WTC11 (cell line): ENCODE data around the gene GPC5. TPM values are rescaled to one million over a fixed set of nuclear protein-coding genes. Genes with fewer than 3 reads are reported as not detected.

Source experiments
- ATAC-seq: fragments of 200-7000 bp; cut with Tn5 transposase; 2 replicates; pipeline ENCODE4 v1.10.0; 2021; ENCODE audit warnings: mild to moderate bottlenecking, moderate library complexity
- CTCF ChIA-PET: fragments of 300-600 bp; sonication (Branson Sonifier 250); formaldehyde crosslinking; loops from one replicate; lab custom pipeline; 2021; ENCODE audit warnings: antibody characterized with exemption; lab: Charles Lee
- POLR2A ChIA-PET: fragments of 350-600 bp; sonication (Branson Sonifier 250); formaldehyde crosslinking; loops from one replicate; lab custom pipeline; 2021; ENCODE audit warnings: antibody characterized with exemption; lab: Charles Lee
- DNase-seq: peaks from one replicate; pipeline ENCODE4 v3.0.0; 2021; ENCODE audit warnings: low spot score
- H3K27ac Mint-ChIP-seq: 2 replicates; pipeline ENCODE4 v1.8.0; 2021; ENCODE audit warnings: mixed read lengths
- H3K27me3 Mint-ChIP-seq: 2 replicates; pipeline ENCODE4 v1.8.0; 2021; ENCODE audit warnings: low read depth, mild to moderate bottlenecking, moderate library complexity, mixed read lengths
- H3K36me3 Mint-ChIP-seq: 2 replicates; pipeline ENCODE4 v1.8.0; 2021; ENCODE audit warnings: mixed read lengths
- H3K4me1 Mint-ChIP-seq: 2 replicates; pipeline ENCODE4 v1.8.0; 2022; ENCODE audit warnings: mixed read lengths
- H3K4me3 Mint-ChIP-seq: 2 replicates; pipeline ENCODE4 v1.8.0; 2021; ENCODE audit warnings: mild to moderate bottlenecking, moderate library complexity, mixed read lengths
- H3K9me3 Mint-ChIP-seq: 2 replicates; pipeline ENCODE4 v1.8.0; 2021; ENCODE audit warnings: mixed read lengths
- ATF2 ChIP-seq: sonication (generic); formaldehyde crosslinking; IDR thresholded peaks from 2 replicates; pipeline ENCODE4 v1.8.1; 2022; ENCODE audit warnings: low read depth, missing genetic modification reagents, borderline replicate concordance
- FOXP4 ChIP-seq: sonication (generic); formaldehyde crosslinking; IDR thresholded peaks from 2 replicates; pipeline ENCODE4 v1.8.0; 2022; ENCODE audit warnings: mild to moderate bottlenecking, missing genetic modification reagents
- HMGXB4 ChIP-seq: sonication (generic); formaldehyde crosslinking; IDR thresholded peaks from 2 replicates; pipeline ENCODE4 v1.8.1; 2023; ENCODE audit warnings: mild to moderate bottlenecking, moderate library complexity, missing genetic modification reagents
- MLX ChIP-seq: sonication (generic); formaldehyde crosslinking; IDR thresholded peaks from 2 replicates; pipeline ENCODE4 v1.8.1; 2023; ENCODE audit warnings: mild to moderate bottlenecking, missing genetic modification reagents, moderate library complexity
- MYBL2 ChIP-seq: sonication (generic); formaldehyde crosslinking; IDR thresholded peaks from 2 replicates; pipeline ENCODE4 v1.8.1; 2023; ENCODE audit warnings: mild to moderate bottlenecking, moderate library complexity, missing genetic modification reagents
- NFATC4 ChIP-seq: fragments of 250-450 bp; sonication (Bioruptor Pico); IDR thresholded peaks from 2 replicates; pipeline ENCODE4 v1.9.0; 2021; ENCODE audit warnings: mild to moderate bottlenecking
- OVOL2 ChIP-seq: fragments of 250-450 bp; sonication (Bioruptor Pico); IDR thresholded peaks from 2 replicates; pipeline ENCODE4 v1.9.0; 2021; ENCODE audit warnings: mild to moderate bottlenecking, borderline replicate concordance
- PRDM15 ChIP-seq: sonication (generic); formaldehyde crosslinking; IDR thresholded peaks from 2 replicates; pipeline ENCODE4 v1.8.0; 2022; ENCODE audit warnings: missing genetic modification reagents
- PRRX2 ChIP-seq: fragments of 250-450 bp; sonication (Bioruptor Pico); IDR thresholded peaks from 2 replicates; pipeline ENCODE4 v1.8.0; 2021; ENCODE audit warnings: mild to moderate bottlenecking
- RELA ChIP-seq: sonication (generic); formaldehyde crosslinking; IDR thresholded peaks from 2 replicates; pipeline ENCODE4 v1.8.1; 2022; ENCODE audit warnings: missing genetic modification reagents, mild to moderate bottlenecking, borderline replicate concordance
- TEAD1 ChIP-seq: sonication (generic); formaldehyde crosslinking; IDR thresholded peaks from 2 replicates; pipeline ENCODE4 v1.8.0; 2022; ENCODE audit warnings: mild to moderate bottlenecking, missing genetic modification reagents
- ZBTB21 ChIP-seq: sonication (generic); formaldehyde crosslinking; IDR thresholded peaks from 2 replicates; pipeline ENCODE4 v1.8.1; 2023; ENCODE audit warnings: mild to moderate bottlenecking, missing genetic modification reagents, borderline replicate concordance
- ZSCAN18 ChIP-seq: fragments of 250-450 bp; sonication (Bioruptor Pico); IDR thresholded peaks from 2 replicates; pipeline ENCODE4 v2.1.2; 2022; ENCODE audit warnings: mild to moderate bottlenecking, moderate library complexity
- total RNA-seq: library from RNA; stranded (reverse); gene quantifications from 3 replicates; pipeline ENCODE4 v1.2.3, GENCODE V29; 2021

GPC5 gene
- total RNA-seq, 1 experiment from 2014 or later, result 0.46 TPM

- ATAC-seq (peak; percentile 55), DNase-seq (no peak)
- no peak overlapping the region for H3K4me3 Mint-ChIP-seq
- ChIA-PET CTCF (no interaction called here), POLR2A (no interaction called here)
- H3K9me3 Mint-ChIP-seq, result peaks cover 9% of the 10 kb centered on the region; the same call in 1 of the 2 replicates
- TF ChIP-seq MLX (CRISPR knock-in tag) (no peak), ATF2 (CRISPR knock-in tag) (no peak), PRDM15 (CRISPR knock-in tag) (no peak)
- H3K27ac Mint-ChIP-seq, result no peak overlapping the region
- H3K27me3 Mint-ChIP-seq, result no peaks in the 10 kb centered on the region
- H3K36me3 Mint-ChIP-seq, result no peaks in the 10 kb centered on the region
- H3K4me1 Mint-ChIP-seq, result no peaks in the 10 kb centered on the region
These were observed 981.0 kb downstream of the GPC5 start for GRCh38 chr13:92379371-92379770.

GRCh38 chr13:92384410-92384809 lies 986.0 kb downstream of the GPC5 start:
- Mint-ChIP-seq H3K36me3 (no peaks in the 10 kb centered on the region), H3K27me3 (no peaks in the 10 kb centered on the region), H3K4me1 (no peaks in the 10 kb centered on the region), H3K9me3 (peaks cover 9% of the 10 kb centered on the region; the same call in 1 of the 2 replicates), H3K27ac (no peak overlapping the region), H3K4me3 (no peak overlapping the region)
- ATAC-seq, result no peak
- TF ChIP-seq MLX (CRISPR knock-in tag) (no peak), OVOL2 (CRISPR knock-in tag) (no peak), PRRX2 (CRISPR knock-in tag) (no peak), ZSCAN18 (no peak), TEAD1 (CRISPR knock-in tag) (no peak), HMGXB4 (CRISPR knock-in tag) (no peak), ZBTB21 (CRISPR knock-in tag) (no peak), RELA (CRISPR knock-in tag) (no peak), MYBL2 (CRISPR knock-in tag) (no peak)
- ChIA-PET POLR2A (no interaction called here), CTCF (no interaction called here)
- DNase-seq, result no peak

GRCh38 chr13:92387245-92387644 lies 988.8 kb downstream of the GPC5 start:
- Mint-ChIP-seq H3K27ac (no peak overlapping the region), H3K4me1 (no peaks in the 10 kb centered on the region), H3K4me3 (no peak overlapping the region), H3K27me3 (no peaks in the 10 kb centered on the region), H3K36me3 (no peaks in the 10 kb centered on the region), H3K9me3 (no peaks in the 10 kb centered on the region)
- CTCF ChIA-PET, result interaction anchor here (0.6 kb wide), 1 partner anchor 33 kb away, joined by 3 read pairs; no protein-coding TSS in a partner anchor
- DNase-seq, result no peak
- ATAC-seq, result no peak
- POLR2A ChIA-PET, result no interaction called here
- TF ChIP-seq PRRX2 (CRISPR knock-in tag) (no peak), TEAD1 (CRISPR knock-in tag) (no peak), FOXP4 (CRISPR knock-in tag) (no peak), PRDM15 (CRISPR knock-in tag) (no peak), ZBTB21 (CRISPR knock-in tag) (no peak), NFATC4 (CRISPR knock-in tag) (no peak), MLX (CRISPR knock-in tag) (no peak)
